H9 (cell line): Measurements from ENCODE around the gene CMTM5. TPM values are rescaled to one million over a fixed set of nuclear protein-coding genes. Genes with fewer than 3 reads are reported as not detected.

Source experiments
- DNase-seq: peaks from one replicate; pipeline ENCODE4 v3.0.0-alpha.2; 2017
- H2AFZ ChIP-seq: one replicate; pipeline ENCODE4 v1.6.1; 2013; ENCODE audit warnings: mild to moderate bottlenecking, low read length, control low read depth, moderate library complexity
- H2AK5ac ChIP-seq: 2 replicates; pipeline ENCODE4 v1.6.1; 2013; ENCODE audit warnings: low read length, control low read depth, mixed read lengths; ENCODE audit not compliant: insufficient read length
- H2BK120ac ChIP-seq: one replicate; pipeline ENCODE4 v1.6.1; 2013; ENCODE audit warnings: low read depth, mild to moderate bottlenecking, low read length, control low read depth, inconsistent platforms; ENCODE audit not compliant: poor library complexity, severe bottlenecking
- H2BK12ac ChIP-seq: 2 replicates; pipeline ENCODE4 v1.6.1; 2013; ENCODE audit warnings: low read length, control low read depth, mixed read lengths, low read depth; ENCODE audit not compliant: insufficient read length
- H2BK15ac ChIP-seq: 2 replicates; pipeline ENCODE4 v1.6.1; 2013; ENCODE audit warnings: low read depth, low read length, control low read depth
- H2BK20ac ChIP-seq: one replicate; pipeline ENCODE4 v1.6.1; 2013; ENCODE audit warnings: low read depth, mild to moderate bottlenecking, low read length, control low read depth, inconsistent platforms; ENCODE audit not compliant: poor library complexity, severe bottlenecking
- H2BK5ac ChIP-seq: 2 replicates; pipeline ENCODE4 v1.6.1; 2013; ENCODE audit warnings: low read length, control low read depth, mixed read lengths; ENCODE audit not compliant: insufficient read length
- H3K14ac ChIP-seq: 2 replicates; pipeline ENCODE4 v1.6.1; 2013; ENCODE audit warnings: low read length, control low read depth; ENCODE audit not compliant: insufficient read depth
- H3K18ac ChIP-seq: 2 replicates; pipeline ENCODE4 v1.6.1; 2013; ENCODE audit warnings: low read depth, mild to moderate bottlenecking, mixed read lengths, low read length, control low read depth; ENCODE audit not compliant: insufficient read length
- H3K23ac ChIP-seq: 2 replicates; pipeline ENCODE4 v1.6.1; 2013; ENCODE audit warnings: low read length, control low read depth, mixed read lengths, low read depth; ENCODE audit not compliant: insufficient read length
- H3K23me2 ChIP-seq: 2 replicates; pipeline ENCODE4 v1.6.1; 2013; ENCODE audit warnings: low read depth, mild to moderate bottlenecking, mixed read lengths, low read length, control low read depth; ENCODE audit not compliant: insufficient read length, poor library complexity, severe bottlenecking
- H3K27ac ChIP-seq: 2 replicates; pipeline ENCODE4 v1.5.1; 2013; ENCODE audit warnings: low read length, control low read depth, mixed read lengths, low read depth; ENCODE audit not compliant: insufficient read length
- H3K27me3 ChIP-seq: 2 replicates; pipeline ENCODE4 v1.6.1; 2013; ENCODE audit warnings: low read length, control low read depth, inconsistent platforms; ENCODE audit not compliant: insufficient read depth
- H3K4ac ChIP-seq: 2 replicates; pipeline ENCODE4 v1.6.1; 2013; ENCODE audit warnings: low read depth, mild to moderate bottlenecking, control low read depth, inconsistent platforms, low read length, moderate library complexity
- H3K4me1 ChIP-seq: 2 replicates; pipeline ENCODE4 v1.6.1; 2013; ENCODE audit warnings: low read length, control low read depth, inconsistent platforms; ENCODE audit not compliant: insufficient read depth
- H3K4me2 ChIP-seq: 2 replicates; pipeline ENCODE4 v1.6.1; 2013; ENCODE audit warnings: low read length, control low read depth, mixed read lengths; ENCODE audit not compliant: insufficient read length, insufficient read depth
- H3K56ac ChIP-seq: 2 replicates; pipeline ENCODE4 v1.6.1; 2013; ENCODE audit warnings: low read depth, mild to moderate bottlenecking, mixed read lengths, low read length, control low read depth; ENCODE audit not compliant: insufficient read length
- H3K79me1 ChIP-seq: 2 replicates; pipeline ENCODE4 v1.6.1; 2013; ENCODE audit warnings: low read depth, mild to moderate bottlenecking, moderate library complexity, low read length, control low read depth, inconsistent platforms; ENCODE audit not compliant: insufficient read depth, poor library complexity, severe bottlenecking
- H3K79me2 ChIP-seq: 2 replicates; pipeline ENCODE4 v1.6.1; 2013; ENCODE audit warnings: low read length, control low read depth, inconsistent platforms; ENCODE audit not compliant: insufficient read depth
- H3K9ac ChIP-seq: 2 replicates; pipeline ENCODE4 v1.6.1; 2013; ENCODE audit warnings: low read length, control low read depth, mixed read lengths; ENCODE audit not compliant: insufficient read length; ENCODE audit errors: extremely low read depth
- H3K9me3 ChIP-seq: one replicate; pipeline ENCODE4 v1.6.1; 2013; ENCODE audit warnings: low read depth, low read length, inconsistent platforms; ENCODE audit not compliant: control insufficient read depth
- H3T11ph ChIP-seq: one replicate; pipeline ENCODE4 v1.6.1; 2013; ENCODE audit warnings: mild to moderate bottlenecking, low read length, control low read depth, inconsistent platforms
- H4K20me1 ChIP-seq: one replicate; pipeline ENCODE4 v1.6.1; 2013; ENCODE audit not compliant: control insufficient read depth, insufficient read length, insufficient read depth
- H4K5ac ChIP-seq: 2 replicates; pipeline ENCODE4 v1.6.1; 2013; ENCODE audit warnings: low read depth, mild to moderate bottlenecking, mixed read lengths, low read length, control low read depth; ENCODE audit not compliant: insufficient read length
- H4K8ac ChIP-seq: replicated peaks from 2 replicates; pipeline ENCODE4 v1.6.1; 2013; ENCODE audit warnings: low read length, control low read depth, mixed read lengths, low read depth; ENCODE audit not compliant: insufficient read length
- H4K91ac ChIP-seq: 2 replicates; pipeline ENCODE4 v1.6.1; 2013; ENCODE audit warnings: low read depth, mild to moderate bottlenecking, moderate library complexity, mixed read lengths, low read length, control low read depth; ENCODE audit not compliant: insufficient read length
- H3K27ac Mint-ChIP-seq, 3 experiments: 2 replicates in 2 of 3; 3 replicates in 1 of 3; pipeline ENCODE4 v1.8.0; 2020 to 2021; ENCODE audit warnings: mixed read lengths in 3 of 3, mild to moderate bottlenecking in 1 of 3, moderate library complexity in 1 of 3
- H3K27me3 Mint-ChIP-seq: 2 replicates; pipeline ENCODE4 v1.8.0; 2021; ENCODE audit warnings: low read depth, mild to moderate bottlenecking, moderate library complexity, mixed read lengths
- H3K36me3 Mint-ChIP-seq, 3 experiments: 2 replicates in 2 of 3; 3 replicates in 1 of 3; pipeline ENCODE4 v1.8.0; 2020 to 2021; ENCODE audit warnings: low read depth in 3 of 3, mixed read lengths in 3 of 3; ENCODE audit not compliant: insufficient read depth in 1 of 3
- H3K4me1 Mint-ChIP-seq, 2 experiments: 2 replicates each; pipeline ENCODE4 v1.8.0; 2020; ENCODE audit warnings: mixed read lengths in 2 of 2
- H3K4me3 Mint-ChIP-seq, 2 experiments: 2 replicates in 1 of 2; 3 replicates in 1 of 2; pipeline ENCODE4 v1.8.0; 2020 to 2021; ENCODE audit warnings: mild to moderate bottlenecking in 2 of 2, mixed read lengths in 2 of 2, moderate library complexity in 1 of 2
- H3K9me3 Mint-ChIP-seq, 2 experiments: 2 replicates in 1 of 2; 3 replicates in 1 of 2; pipeline ENCODE4 v1.8.0; 2020; ENCODE audit warnings: mild to moderate bottlenecking in 2 of 2, mixed read lengths in 2 of 2, moderate library complexity in 1 of 2
- CTCF ChIP-seq: fragments of 200-600 bp; sonication (generic); conservative IDR thresholded peaks from 3 replicates; pipeline ENCODE4 v1.8.0; 2021; ENCODE audit warnings: antibody characterized with exemption, mild to moderate bottlenecking
- WGBS: extraction: QIAGEN DNeasy Blood & Tissue Kit; methylation state at CpG from one replicate; pipeline ENCODE4 v1.1.7; 2013; ENCODE audit warnings: missing lambda C conversion rate, low lambda C conversion rate, mixed read lengths; ENCODE audit not compliant: insufficient read length; ENCODE audit errors: extremely low coverage; 5-methylcytosine and 5-hydroxymethylcytosine counted together
- total RNA-seq: library from RNA; stranded (reverse); gene quantifications from 2 replicates; pipeline ENCODE4 v1.2.1, GENCODE V29; 2021

The CMTM5 gene
- total RNA-seq, 1 experiment from 2014 or later: not detected

DNA sequence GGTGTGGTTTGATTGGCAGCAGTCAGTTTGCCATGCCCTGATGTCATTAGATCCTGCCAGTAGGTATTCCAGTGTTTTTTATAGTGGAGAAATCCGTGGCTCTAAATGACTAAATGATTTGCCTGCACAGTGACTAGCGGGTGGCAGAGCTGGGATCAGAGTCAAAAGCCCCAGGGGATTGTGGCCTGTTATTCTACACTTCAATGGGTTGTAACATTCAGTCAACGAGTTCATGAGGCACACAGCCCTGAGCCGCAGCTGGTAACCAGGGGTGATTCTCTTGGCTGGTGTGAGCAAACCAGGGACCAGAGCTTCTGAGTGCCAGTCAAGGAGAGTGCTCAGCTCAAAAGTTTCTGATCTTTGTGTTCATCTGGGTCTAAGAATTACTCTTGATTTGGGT is 29.4 kb downstream of the CMTM5 start:
- no peaks in the 10 kb centered on the region for H4K20me1 ChIP-seq
- no peak overlapping the region for H3K9ac ChIP-seq
- H3K27me3 ChIP-seq: no peaks in the 10 kb centered on the region
- Mint-ChIP-seq H3K4me1 (peaks cover 17 to 25% of the 10 kb centered on the region in 2 experiments), H3K36me3 (no peaks in the 10 kb centered on the region), H3K9me3 (no peaks in the 10 kb centered on the region), H3K27me3 (peaks cover 60% of the 10 kb centered on the region), H3K27ac (no peak overlapping the region), H3K4me3 (no peak overlapping the region; a peak in 1 of 5 replicates)
- no peak overlapping the region for H2AFZ ChIP-seq
- no peak overlapping the region for H3T11ph ChIP-seq
- no peak overlapping the region for H3K14ac ChIP-seq
- H3K79me1 ChIP-seq: no peaks in the 10 kb centered on the region
- H3K23me2 ChIP-seq: no peaks in the 10 kb centered on the region
- H3K79me2 ChIP-seq: no peaks in the 10 kb centered on the region
- no peak overlapping the region for H4K91ac ChIP-seq
- DNase-seq: no peak
- H3K9me3 ChIP-seq: no peaks in the 10 kb centered on the region
- no peak overlapping the region for H3K4ac ChIP-seq
- H3K23ac ChIP-seq: no peak overlapping the region
- no peak overlapping the region for H2AK5ac ChIP-seq
- no CpG with 5 or more reads among the region's 4 CpGs for WGBS
- no peak overlapping the region for H3K18ac ChIP-seq
- H2BK120ac ChIP-seq: no peak overlapping the region
- no peak overlapping the region for H2BK20ac ChIP-seq
- no peak overlapping the region for H3K4me2 ChIP-seq
- no peak for TF ChIP-seq CTCF
- H3K56ac ChIP-seq: no peak overlapping the region
- H4K8ac ChIP-seq: no peak overlapping the region
- no peak overlapping the region for H2BK12ac ChIP-seq
- no peak overlapping the region for H4K5ac ChIP-seq
- no peaks in the 10 kb centered on the region for H3K4me1 ChIP-seq
- no peak overlapping the region for H2BK15ac ChIP-seq
- no peak overlapping the region for H2BK5ac ChIP-seq
- no peak overlapping the region for H3K27ac ChIP-seq
